HG03432 (cell line): ENCODE data around the gene PLBD2.

Experiments
- ATAC-seq: cut with Tn5 transposase; IDR thresholded peaks from one replicate; pipeline ENCODE4 v1.9.1; 2021; ENCODE audit warnings: mild to moderate bottlenecking, moderate library complexity; ENCODE audit not compliant: unreplicated experiment

The PLBD2 gene

GRCh38 chr12:113413488-113413939 lies 55.1 kb downstream of the PLBD2 start:
- no peak for ATAC-seq

- ATAC-seq, result no peak
Observed at GRCh38 chr12:113414519-113415038, 56.2 kb downstream of the PLBD2 start.

GRCh38 chr12:113416091-113416754 lies 57.8 kb downstream of the PLBD2 start:
- ATAC-seq, result no peak

GRCh38 chr12:113418213-113418879 lies 60.0 kb downstream of the PLBD2 start:
- ATAC-seq, result no peak

- ATAC-seq, result no peak
Observed at GRCh38 chr12:113420996-113421595, 62.7 kb downstream of the PLBD2 start.

- peak; percentile 91 for ATAC-seq
Observed at GRCh38 chr12:113422030-113422885, 63.9 kb downstream of the PLBD2 start, which contains the start of gene SDSL. Gene SDSL, plus strand, starts transcription at chr12:113422380. Its CDS starts 5,603 bp downstream, at chr12:113427983.

- ATAC-seq, result no peak
Observed at GRCh38 chr12:113422886-113423669, 64.7 kb downstream of the PLBD2 start.

GRCh38 chr12:113424456-113424855 lies 66.1 kb downstream of the PLBD2 start:
- no peak for ATAC-seq

GRCh38 chr12:113424915-113425823 lies 66.8 kb downstream of the PLBD2 start:
- ATAC-seq, result no peak

- no peak for ATAC-seq
Observed at GRCh38 chr12:113425960-113426453, 67.6 kb downstream of the PLBD2 start.

- ATAC-seq, result no peak
Observed at GRCh38 chr12:113427882-113428281, 69.5 kb downstream of the PLBD2 start.

GRCh38 chr12:113428482-113428881 lies 70.1 kb downstream of the PLBD2 start:
- ATAC-seq, result no peak

GRCh38 chr12:113432986-113433385 lies 74.6 kb downstream of the PLBD2 start:
- no peak for ATAC-seq

GRCh38 chr12:113435367-113435766 lies 77.0 kb downstream of the PLBD2 start:
- no peak for ATAC-seq

GRCh38 chr12:113436586-113436985 lies 78.2 kb downstream of the PLBD2 start:
- ATAC-seq, result no peak

GRCh38 chr12:113436993-113437728 lies 78.8 kb downstream of the PLBD2 start:
- no peak for ATAC-seq

- no peak for ATAC-seq
Observed at GRCh38 chr12:113437729-113438100, 79.3 kb downstream of the PLBD2 start.
